Measurements from ENCODE around the gene OTUD3.

OTUD3 gene

DNA sequence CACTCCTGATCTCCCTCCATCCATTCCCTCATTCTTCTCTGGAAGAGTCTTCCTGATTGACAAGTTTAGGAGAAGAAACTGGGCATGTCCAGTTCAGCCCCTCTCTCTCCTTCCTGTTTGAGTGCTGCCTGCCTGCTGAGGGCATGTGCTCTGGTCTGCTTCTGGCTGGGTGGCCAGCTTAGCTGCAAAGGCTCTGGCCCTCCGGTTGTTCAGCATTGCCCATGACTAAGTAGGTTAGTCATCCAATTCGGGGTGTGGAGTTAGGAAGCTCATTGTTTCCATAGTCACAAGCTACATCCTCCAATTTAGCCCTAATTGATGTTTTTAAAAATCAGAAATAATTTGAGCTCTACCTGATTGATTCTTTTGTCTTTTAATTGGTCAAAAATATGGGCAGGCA, 66.8 kb downstream of the OTUD3 start:
- no peak for DNase-seq (ENCODE audit: low read depth in 2 of 2)

DNA sequence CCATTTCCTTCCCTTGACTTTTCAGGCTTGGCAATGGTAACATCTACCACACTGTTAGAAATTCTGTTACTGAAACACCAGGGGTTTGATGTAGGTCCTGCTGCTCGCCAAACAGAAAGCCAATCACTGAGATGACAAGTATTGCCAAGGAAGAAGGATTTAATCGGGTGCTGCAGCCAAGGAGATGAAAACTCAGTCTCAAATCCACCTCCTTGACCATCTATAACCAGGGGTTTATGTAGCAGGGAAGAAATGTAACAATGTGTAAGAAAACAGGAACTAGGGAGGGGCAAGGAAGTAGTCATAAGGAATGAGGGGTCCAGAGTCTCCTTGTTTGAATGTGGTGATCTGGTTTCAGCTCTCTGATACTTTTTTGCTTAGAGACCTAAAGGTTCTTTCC, 71.9 kb downstream of the OTUD3 start:
- no peak for DNase-seq (ENCODE audit: low read depth in 2 of 2)

DNA sequence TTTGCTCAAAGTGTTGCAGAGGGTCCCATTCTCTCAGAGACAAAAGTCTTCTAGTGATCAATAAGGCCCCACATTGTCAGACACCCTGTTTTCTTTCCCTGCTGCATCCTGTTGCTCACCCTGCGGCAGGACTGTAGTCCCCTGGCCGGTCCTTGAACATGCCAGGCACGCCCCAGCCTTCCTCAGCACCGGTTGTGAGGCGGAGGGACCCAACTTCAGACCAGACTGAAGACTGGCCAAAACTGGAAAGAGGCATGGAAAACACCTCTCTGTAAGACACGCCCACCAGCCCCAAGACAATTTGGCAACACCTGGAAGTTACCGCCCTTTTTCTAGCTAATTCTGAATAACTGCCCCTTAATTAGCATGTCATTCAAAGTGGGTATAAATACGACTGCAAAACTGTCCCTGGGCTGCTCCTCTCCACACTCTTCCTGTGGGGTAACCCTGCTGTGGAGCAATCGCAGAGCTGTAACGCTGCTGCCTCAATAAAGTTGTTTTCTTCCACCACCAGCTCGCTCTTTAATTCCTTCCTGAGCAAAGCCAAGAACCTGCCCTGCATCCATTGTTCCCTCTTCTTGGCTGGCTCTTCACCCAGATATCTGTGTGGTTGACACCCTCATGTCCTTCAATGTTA, 73.5 kb downstream of the OTUD3 start:
- DNase-seq (ENCODE audit: low read depth in 2 of 2), result no peak

DNA sequence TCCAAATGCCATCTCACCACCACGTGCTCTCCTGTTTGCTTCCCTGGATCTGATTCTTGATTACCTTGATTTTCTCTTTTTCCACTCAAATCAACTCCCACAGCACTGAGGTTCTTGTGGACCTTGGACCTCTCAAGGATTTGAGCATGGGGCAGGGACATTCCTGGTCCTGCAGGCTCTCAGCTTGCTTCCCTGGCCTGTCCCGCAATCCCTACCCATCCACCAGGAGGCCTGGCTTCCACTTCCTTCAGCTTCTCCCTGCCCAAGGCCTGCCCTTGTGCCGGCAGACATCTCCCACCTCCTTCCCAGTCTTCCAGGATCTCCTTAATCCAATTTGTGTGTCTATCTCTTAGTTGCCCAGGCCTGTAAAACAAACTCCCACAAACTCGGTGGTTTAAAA, 75.6 kb downstream of the OTUD3 start:
- DNase-seq (ENCODE audit: low read depth in 2 of 2), result no peak

DNA sequence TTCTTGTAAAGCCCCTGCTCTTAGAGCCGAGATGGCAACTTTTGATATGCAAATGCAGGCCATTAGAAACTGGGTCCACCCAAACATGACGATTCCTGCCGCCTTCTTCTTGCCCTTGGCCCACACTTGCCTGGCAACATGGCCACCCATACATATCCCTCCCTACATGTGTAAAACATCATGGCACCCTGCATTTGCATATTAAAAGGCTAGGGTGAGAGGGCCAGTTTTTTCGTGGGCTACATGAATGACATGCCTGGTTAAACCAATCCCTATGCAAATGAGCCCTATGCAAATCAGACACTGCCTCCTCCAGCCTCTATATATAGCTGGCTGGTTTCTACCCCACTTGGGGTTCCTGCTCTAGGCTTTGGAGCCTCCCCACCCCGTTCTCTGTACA, 78.4 kb downstream of the OTUD3 start:
- DNase-seq (ENCODE audit: low read depth in 2 of 2), result no peak
